Measurements from ENCODE around the gene EPHB1. TPM values are rescaled to one million over a fixed set of nuclear protein-coding genes. Genes with fewer than 3 reads are reported as not detected.

Gene EPHB1
- total and polyA plus RNA-seq, 2 of the 13 experiments (the other 11 are each of a cell fraction or from before 2014, with no cell fraction given): 0.07 to 0.21 TPM

- no peak for TF ChIP-seq GMEB1 (CRISPR knock-in tag; IDR thresholded peaks at IDR 0.05; ENCODE audit: borderline replicate concordance)
- no peak for TF ChIP-seq DRAP1 (CRISPR knock-in tag; IDR thresholded peaks at IDR 0.05)
- no peak for TF ChIP-seq FOXP4 (CRISPR knock-in tag; IDR thresholded peaks at IDR 0.05)
Measured at GRCh38 chr3:135141672-135142071, 346.6 kb downstream of the EPHB1 start (continued).

GRCh38 chr3:135142530-135142929 is 347.5 kb downstream of the EPHB1 start:
- FAIRE-seq: no peak
- WGBS (ENCODE audit: low lambda C conversion rate): 0% methylated on average over 5 of the region's 5 CpGs
- in situ Hi-C loops (cut with HindIII; ENCODE audit: extremely low pct_ligation_motif_present, low pct_unique_long_range_greater_than_20kb): no loop called here
- DNase-seq (ENCODE audit: low spot score): no peak
- Histone ChIP-seq H3K36me3 (replicated peaks in 1 of 2; ENCODE audit: control insufficient read depth in 1 of 2, insufficient read depth in 2 of 2, low read length in 2 of 2) (no peaks in the 10 kb centered on the region), H3K4me3 (replicated peaks in 1 of 3; ENCODE audit: insufficient read depth in 1 of 3, low read depth in 2 of 3, low read length in 3 of 3) (no peak overlapping the region), H3K4me2 (ENCODE audit: low read depth, low read length) (no peak overlapping the region), H3K9me3 (ENCODE audit: low read length) (no peaks in the 10 kb centered on the region), H3K79me2 (ENCODE audit: insufficient read depth, low read length) (no peaks in the 10 kb centered on the region), H3K27ac (ENCODE audit: extremely low read length, insufficient read depth, low read length) (no peak overlapping the region), H3K27me3 (ENCODE audit: control insufficient read depth in 1 of 2, insufficient read depth in 2 of 2, low read length in 2 of 2) (no peaks in the 10 kb centered on the region), H2AFZ (ENCODE audit: low read length) (no peak overlapping the region), H3K9ac (ENCODE audit: insufficient read depth, low read depth, low read length) (no peak overlapping the region), H3K4me1 (ENCODE audit: insufficient read depth, low read length) (no peaks in the 10 kb centered on the region), H4K20me1 (ENCODE audit: insufficient read depth, low read length) (no peaks in the 10 kb centered on the region)
- intact Hi-C loops (cut with micrococcal nuclease; ENCODE audit: unreplicated experiment): no loop called here
- POLR2A ChIA-PET: no interaction called here
- no peak for TF ChIP-seq NFKB2 (CRISPR knock-in tag; IDR thresholded peaks at IDR 0.05; ENCODE audit: borderline replicate concordance)
- no peak for TF ChIP-seq ZNF776 (CRISPR knock-in tag; IDR thresholded peaks at IDR 0.05)
- TF ChIP-seq FOXP1 (IDR thresholded peaks at IDR 0.05): no peak
- TF ChIP-seq FOXP1 (CRISPR knock-in tag; IDR thresholded peaks at IDR 0.05): no peak
- TF ChIP-seq PRMT3 (CRISPR knock-in tag; IDR thresholded peaks at IDR 0.05; ENCODE audit: borderline replicate concordance, low read depth): no peak
- no peak for TF ChIP-seq SNAPC5 (CRISPR knock-in tag; IDR thresholded peaks at IDR 0.05; ENCODE audit: borderline replicate concordance)
- TF ChIP-seq ZNF446 (CRISPR knock-in tag; IDR thresholded peaks at IDR 0.05): no peak
- TF ChIP-seq ZBTB1 (CRISPR knock-in tag; IDR thresholded peaks at IDR 0.05; ENCODE audit: borderline replicate concordance): no peak
- TF ChIP-seq SKIL (CRISPR knock-in tag; IDR thresholded peaks at IDR 0.05; ENCODE audit: borderline replicate concordance): no peak
- no peak for ATAC-seq
- CTCF ChIA-PET (ENCODE audit: low intra/inter-chr PET ratio, low total read pairs): no interaction called here
- BruUV-seq (replicated peaks): no TSS peak
